ENCODE measurements around the gene MYH14.

GRCh38 chr19:50261446-50261970 is 58.1 kb downstream of the MYH14 start:
- TF ChIP-seq CTCF (conservative IDR thresholded peaks at IDR 0.05; ENCODE audit: low read depth, low read length) (no peak), EZH2 (IDR thresholded peaks at IDR 0.05; ENCODE audit: borderline replicate concordance, low read depth, low read length, poor library complexity, severe bottlenecking) (no peak)

Data from A673 (cell line).